Endothelial cell (in vitro differentiated cells): Measurements from ENCODE around the gene TTBK1. TPM values are rescaled to one million over a fixed set of nuclear protein-coding genes. Genes with fewer than 3 reads are reported as not detected.

Source experiments
- DNase-seq: peaks from one replicate; pipeline ENCODE4 v3.0.0; 2021; ENCODE audit warnings: low spot score
- H3K27ac Mint-ChIP-seq: one replicate; pipeline ENCODE4 v1.8.0; 2021; ENCODE audit warnings: mixed read lengths, inconsistent platforms; ENCODE audit not compliant: unreplicated experiment
- H3K27me3 Mint-ChIP-seq: one replicate; pipeline ENCODE4 v1.8.0; 2021; ENCODE audit warnings: mild to moderate bottlenecking, moderate library complexity, mixed read lengths, inconsistent platforms; ENCODE audit not compliant: unreplicated experiment
- H3K36me3 Mint-ChIP-seq: one replicate; pipeline ENCODE4 v1.8.0; 2021; ENCODE audit warnings: mild to moderate bottlenecking, low read depth, mixed read lengths, inconsistent platforms; ENCODE audit not compliant: unreplicated experiment
- H3K4me1 Mint-ChIP-seq: one replicate; pipeline ENCODE4 v1.8.0; 2021; ENCODE audit warnings: mild to moderate bottlenecking, mixed read lengths, inconsistent platforms; ENCODE audit not compliant: unreplicated experiment
- H3K4me3 Mint-ChIP-seq: one replicate; pipeline ENCODE4 v1.8.0; 2021; ENCODE audit warnings: mild to moderate bottlenecking, mixed read lengths, inconsistent platforms; ENCODE audit not compliant: unreplicated experiment
- H3K9me3 Mint-ChIP-seq: one replicate; pipeline ENCODE4 v1.8.0; 2021; ENCODE audit warnings: mixed read lengths, inconsistent platforms; ENCODE audit not compliant: unreplicated experiment
- total RNA-seq: library from RNA; stranded (reverse); fragmentation: NEBNext Ultra II Directional; extraction: Animal tissue kit (Norgen Biotek cat#: 25700); gene quantifications from one replicate; pipeline ENCODE4 v1.2.1, GENCODE V29; 2021; ENCODE audit not compliant: unreplicated experiment
- TF ChIP-seq, protein P1 (sequence below): fragments of 200-600 bp; sonication (generic); IDR thresholded peaks from one replicate; pipeline ENCODE4 v1.5.0; 2021; ENCODE audit warnings: antibody characterized with exemption; ENCODE audit not compliant: unreplicated experiment

The TTBK1 gene
- total RNA-seq, 1 donor from 2014 or later = 1.0 TPM

DNA sequence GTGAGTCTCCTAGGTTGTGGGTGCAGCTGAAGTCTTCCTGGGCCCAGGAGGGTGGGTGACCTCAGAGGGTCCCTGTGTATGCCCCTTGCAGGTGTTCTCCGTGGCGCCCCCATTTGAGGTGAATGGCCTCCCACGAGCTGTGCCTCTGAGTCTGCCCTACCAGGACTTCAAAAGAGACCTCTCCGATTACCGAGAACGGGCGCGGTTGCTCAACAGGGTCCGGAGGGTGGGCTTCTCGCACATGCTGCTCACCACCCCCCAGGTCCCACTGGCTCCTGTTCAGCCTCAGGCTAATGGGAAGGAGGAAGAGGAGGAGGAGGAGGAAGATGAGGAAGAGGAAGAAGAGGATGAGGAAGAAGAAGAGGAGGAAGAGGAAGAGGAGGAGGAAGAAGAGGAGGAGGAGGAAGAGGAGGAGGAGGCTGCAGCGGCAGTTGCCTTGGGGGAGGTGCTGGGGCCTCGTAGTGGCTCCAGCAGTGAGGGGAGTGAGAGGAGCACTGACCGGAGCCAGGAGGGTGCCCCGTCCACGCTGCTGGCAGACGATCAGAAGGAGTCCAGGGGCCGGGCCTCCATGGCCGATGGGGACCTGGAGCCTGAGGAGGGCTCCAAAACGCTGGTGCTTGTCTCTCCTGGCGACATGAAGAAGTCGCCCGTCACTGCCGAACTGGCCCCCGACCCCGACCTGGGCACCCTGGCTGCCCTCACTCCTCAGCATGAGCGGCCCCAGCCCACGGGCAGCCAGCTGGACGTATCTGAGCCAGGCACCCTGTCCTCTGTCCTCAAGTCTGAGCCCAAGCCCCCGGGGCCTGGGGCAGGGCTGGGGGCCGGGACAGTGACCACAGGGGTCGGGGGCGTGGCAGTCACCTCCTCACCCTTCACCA is 39.6 kb downstream of the TTBK1 start:
- H3K4me1 Mint-ChIP-seq = peaks cover 14% of the 10 kb centered on the region
- H3K9me3 Mint-ChIP-seq = no peaks in the 10 kb centered on the region
- no peak overlapping the region for H3K4me3 Mint-ChIP-seq
- H3K36me3 Mint-ChIP-seq = no peaks in the 10 kb centered on the region
- H3K27me3 Mint-ChIP-seq = peaks cover 6% of the 10 kb centered on the region
- no peak for DNase-seq
- TF ChIP-seq, protein P1, sequence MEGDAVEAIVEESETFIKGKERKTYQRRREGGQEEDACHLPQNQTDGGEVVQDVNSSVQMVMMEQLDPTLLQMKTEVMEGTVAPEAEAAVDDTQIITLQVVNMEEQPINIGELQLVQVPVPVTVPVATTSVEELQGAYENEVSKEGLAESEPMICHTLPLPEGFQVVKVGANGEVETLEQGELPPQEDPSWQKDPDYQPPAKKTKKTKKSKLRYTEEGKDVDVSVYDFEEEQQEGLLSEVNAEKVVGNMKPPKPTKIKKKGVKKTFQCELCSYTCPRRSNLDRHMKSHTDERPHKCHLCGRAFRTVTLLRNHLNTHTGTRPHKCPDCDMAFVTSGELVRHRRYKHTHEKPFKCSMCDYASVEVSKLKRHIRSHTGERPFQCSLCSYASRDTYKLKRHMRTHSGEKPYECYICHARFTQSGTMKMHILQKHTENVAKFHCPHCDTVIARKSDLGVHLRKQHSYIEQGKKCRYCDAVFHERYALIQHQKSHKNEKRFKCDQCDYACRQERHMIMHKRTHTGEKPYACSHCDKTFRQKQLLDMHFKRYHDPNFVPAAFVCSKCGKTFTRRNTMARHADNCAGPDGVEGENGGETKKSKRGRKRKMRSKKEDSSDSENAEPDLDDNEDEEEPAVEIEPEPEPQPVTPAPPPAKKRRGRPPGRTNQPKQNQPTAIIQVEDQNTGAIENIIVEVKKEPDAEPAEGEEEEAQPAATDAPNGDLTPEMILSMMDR = no peak
- H3K27ac Mint-ChIP-seq = no peak overlapping the region

DNA sequence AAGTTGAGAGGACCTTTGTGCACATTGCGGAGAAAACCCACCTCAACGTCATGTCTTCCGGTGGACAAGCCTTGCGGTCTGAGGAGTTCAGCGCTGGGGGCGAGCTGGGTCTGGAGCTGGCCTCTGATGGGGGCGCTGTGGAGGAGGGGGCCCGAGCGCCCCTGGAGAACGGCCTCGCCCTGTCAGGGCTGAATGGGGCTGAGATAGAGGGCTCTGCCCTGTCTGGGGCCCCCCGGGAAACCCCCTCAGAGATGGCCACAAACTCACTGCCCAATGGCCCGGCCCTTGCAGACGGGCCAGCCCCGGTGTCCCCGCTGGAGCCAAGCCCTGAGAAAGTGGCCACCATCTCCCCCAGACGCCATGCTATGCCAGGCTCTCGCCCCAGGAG is 40.2 kb downstream of the TTBK1 start:
- peaks cover 6% of the 10 kb centered on the region for H3K27me3 Mint-ChIP-seq
- H3K36me3 Mint-ChIP-seq = no peaks in the 10 kb centered on the region
- H3K9me3 Mint-ChIP-seq = no peaks in the 10 kb centered on the region
- no peak for DNase-seq
- peaks cover 14% of the 10 kb centered on the region for H3K4me1 Mint-ChIP-seq
- no peak overlapping the region for H3K4me3 Mint-ChIP-seq
- H3K27ac Mint-ChIP-seq = no peak overlapping the region
- TF ChIP-seq, protein P1 = no peak

DNA sequence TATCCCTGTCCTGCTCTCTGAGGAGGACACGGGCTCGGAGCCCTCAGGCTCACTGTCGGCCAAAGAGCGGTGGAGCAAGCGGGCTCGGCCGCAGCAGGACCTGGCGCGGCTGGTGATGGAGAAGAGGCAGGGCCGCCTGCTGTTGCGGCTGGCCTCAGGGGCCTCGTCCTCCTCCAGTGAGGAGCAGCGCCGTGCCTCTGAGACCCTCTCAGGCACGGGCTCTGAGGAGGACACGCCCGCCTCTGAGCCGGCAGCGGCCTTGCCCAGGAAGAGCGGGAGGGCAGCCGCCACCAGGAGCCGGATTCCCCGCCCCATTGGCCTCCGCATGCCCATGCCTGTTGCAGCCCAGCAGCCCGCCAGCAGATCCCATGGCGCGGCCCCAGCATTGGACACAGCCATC is 40.6 kb downstream of the TTBK1 start:
- TF ChIP-seq, protein P1 = no peak
- DNase-seq = no peak
- Mint-ChIP-seq H3K36me3 (no peaks in the 10 kb centered on the region), H3K27me3 (peaks cover 6% of the 10 kb centered on the region), H3K27ac (no peak overlapping the region), H3K9me3 (no peaks in the 10 kb centered on the region), H3K4me3 (no peak overlapping the region), H3K4me1 (peaks cover 14% of the 10 kb centered on the region)

DNA sequence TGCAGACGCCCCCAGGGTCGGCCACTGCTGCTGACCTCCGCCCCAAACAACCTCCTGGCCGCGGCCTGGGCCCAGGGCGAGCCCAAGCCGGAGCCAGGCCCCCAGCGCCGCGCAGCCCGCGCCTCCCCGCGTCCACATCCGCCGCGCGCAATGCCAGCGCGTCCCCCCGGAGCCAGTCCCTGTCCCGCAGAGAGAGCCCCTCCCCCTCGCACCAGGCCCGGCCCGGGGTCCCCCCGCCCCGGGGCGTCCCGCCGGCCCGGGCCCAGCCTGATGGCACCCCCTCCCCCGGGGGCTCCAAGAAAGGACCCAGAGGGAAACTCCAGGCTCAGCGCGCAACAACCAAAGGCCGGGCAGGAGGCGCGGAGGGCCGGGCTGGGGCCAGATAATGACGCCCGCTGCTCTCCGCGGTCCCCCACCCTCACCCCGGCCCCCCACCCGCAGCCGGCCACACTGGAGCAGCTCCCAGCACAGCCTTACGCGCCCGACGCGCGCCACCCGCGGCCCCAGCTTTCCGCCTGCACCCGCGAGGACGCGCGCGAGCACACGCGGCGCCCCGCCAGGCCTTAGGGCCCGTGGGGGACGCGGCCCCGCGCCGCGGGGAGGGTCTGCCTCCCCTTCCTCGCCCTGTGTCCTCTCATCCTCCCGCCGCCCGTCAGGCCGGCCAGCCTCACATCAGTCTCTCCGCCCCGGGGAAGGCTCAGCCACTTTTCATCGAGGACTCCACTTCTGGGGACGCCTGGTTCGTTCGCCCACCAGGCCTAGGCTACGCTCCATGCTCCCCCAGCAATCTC is 41.9 kb downstream of the TTBK1 start:
- Mint-ChIP-seq H3K4me1 (peaks cover 14% of the 10 kb centered on the region), H3K36me3 (no peaks in the 10 kb centered on the region), H3K27ac (no peak overlapping the region)

More for the DNA sequence above, 41.9 kb downstream of the TTBK1 start:
- H3K9me3 Mint-ChIP-seq = no peaks in the 10 kb centered on the region
- no peak for DNase-seq
- H3K27me3 Mint-ChIP-seq = peaks cover 7% of the 10 kb centered on the region
- TF ChIP-seq, protein P1 = no peak
- no peak overlapping the region for H3K4me3 Mint-ChIP-seq
